Muscle of leg (tissue), 11 donors: Measurements from ENCODE around the gene ANAPC13. TPM values are rescaled to one million over a fixed set of nuclear protein-coding genes. Genes with fewer than 3 reads are reported as not detected.

Experiments used
- DNase-seq: peaks from one replicate; pipeline ENCODE4 v3.0.0; 2013
- H3K27ac ChIP-seq: one replicate; pipeline ENCODE4 v1.5.1; 2013; ENCODE audit warnings: mild to moderate bottlenecking, low read length, control low read depth
- H3K27me3 ChIP-seq: one replicate; pipeline ENCODE4 v1.6.1; 2013; ENCODE audit warnings: low read length; ENCODE audit not compliant: control insufficient read depth, insufficient read depth
- H3K36me3 ChIP-seq: one replicate; pipeline ENCODE4 v1.6.1; 2013; ENCODE audit warnings: low read length; ENCODE audit not compliant: control insufficient read depth, insufficient read depth
- H3K4me1 ChIP-seq: one replicate; pipeline ENCODE4 v1.6.1; 2013; ENCODE audit warnings: low read length; ENCODE audit not compliant: control insufficient read depth, insufficient read depth
- H3K4me3 ChIP-seq: one replicate; pipeline ENCODE4 v1.5.1; 2013; ENCODE audit warnings: low read length, control low read depth
- H3K9me3 ChIP-seq: replicated peaks from 2 replicates; pipeline ENCODE4 v1.6.1; 2013; ENCODE audit warnings: low read depth, low read length; ENCODE audit not compliant: control insufficient read depth
- WGBS: methylation state at CpG from one replicate; pipeline ENCODE4 v1.1.5; 2013; ENCODE audit warnings: missing lambda C conversion rate; ENCODE audit not compliant: insufficient coverage; 5-methylcytosine and 5-hydroxymethylcytosine counted together
- polyA plus RNA-seq, 8 donors: library from polyadenylated mRNA; unstranded; fragments of 120-200 nt; gene quantifications; one replicate each; pipeline versions ENCODE4 v1.2.1 to v1.2.3, GENCODE V29; 2013; ENCODE audit warnings: inconsistent platforms in 1 of 8, low replicate concordance in 1 of 8; ENCODE audit not compliant: insufficient read length in 8 of 8, insufficient read depth in 1 of 8
- total RNA-seq: library from RNA; stranded (reverse); fragments of 120-200 nt; gene quantifications from one replicate; pipeline ENCODE4 v1.2.4, GENCODE V29; 2013

Gene ANAPC13
- total and polyA plus RNA-seq, 9 donors = 58.3 to 91.3 (median 63.2) TPM

- Histone ChIP-seq H3K36me3 (peaks cover 16% of the 10 kb centered on the region), H3K4me1 (peaks cover 9% of the 10 kb centered on the region), H3K27ac (no peak overlapping the region), H3K27me3 (no peaks in the 10 kb centered on the region), H3K4me3 (no peak overlapping the region), H3K9me3 (no peaks in the 10 kb centered on the region)
- 23% methylated on average over 4 of the region's 9 CpGs for WGBS
- peak; percentile 91 for DNase-seq
Observed at GRCh38 chr3:134473868-134474546, 11.8 kb downstream of the ANAPC13 start.

- H3K27me3 ChIP-seq = no peaks in the 10 kb centered on the region
- H3K4me3 ChIP-seq = no peak overlapping the region
- 100% methylated on average over 4 of the region's 6 CpGs for WGBS
- no peak for DNase-seq
- H3K9me3 ChIP-seq = no peaks in the 10 kb centered on the region
- H3K36me3 ChIP-seq = peaks cover 5% of the 10 kb centered on the region
- H3K27ac ChIP-seq = no peak overlapping the region
- H3K4me1 ChIP-seq = peaks cover 9% of the 10 kb centered on the region
Observed at GRCh38 chr3:134472831-134473230, 13.0 kb downstream of the ANAPC13 start.

- H3K27me3 ChIP-seq = no peaks in the 10 kb centered on the region
- peaks cover 4% of the 10 kb centered on the region for H3K36me3 ChIP-seq
- H3K4me1 ChIP-seq = peaks cover 8% of the 10 kb centered on the region
- no peak overlapping the region for H3K4me3 ChIP-seq
- no peaks in the 10 kb centered on the region for H3K9me3 ChIP-seq
- no peak for DNase-seq
- WGBS = 75% methylated on average over 2 of the region's 8 CpGs
- H3K27ac ChIP-seq = no peak overlapping the region
Observed at GRCh38 chr3:134471521-134472193, 14.1 kb downstream of the ANAPC13 start.

GRCh38 chr3:134468519-134468918 lies 17.3 kb downstream of the ANAPC13 start:
- H3K36me3 ChIP-seq = no peaks in the 10 kb centered on the region
- 83% methylated on average over 1 of the region's 4 CpGs for WGBS
- no peaks in the 10 kb centered on the region for H3K27me3 ChIP-seq
- H3K4me1 ChIP-seq = peaks cover 29% of the 10 kb centered on the region
- no peaks in the 10 kb centered on the region for H3K9me3 ChIP-seq
- no peak overlapping the region for H3K4me3 ChIP-seq
- no peak for DNase-seq
- no peak overlapping the region for H3K27ac ChIP-seq

- Histone ChIP-seq H3K4me1 (peaks cover 40% of the 10 kb centered on the region), H3K4me3 (no peak overlapping the region), H3K27ac (peak overlapping the region; percentile 65), H3K36me3 (no peaks in the 10 kb centered on the region), H3K9me3 (no peaks in the 10 kb centered on the region), H3K27me3 (no peaks in the 10 kb centered on the region)
- DNase-seq = peak; percentile 75
- WGBS = no CpG with 5 or more reads among the region's 1 CpG
Observed at GRCh38 chr3:134466331-134466730, 19.5 kb downstream of the ANAPC13 start.

- no peaks in the 10 kb centered on the region for H3K27me3 ChIP-seq
- 17% methylated on average over 8 of the region's 8 CpGs for WGBS
- H3K9me3 ChIP-seq = no peaks in the 10 kb centered on the region
- no peaks in the 10 kb centered on the region for H3K36me3 ChIP-seq
- peak; percentile 96 for DNase-seq
- H3K4me1 ChIP-seq = peaks cover 40% of the 10 kb centered on the region
- no peak overlapping the region for H3K4me3 ChIP-seq
- peak overlapping the region; percentile 89 for H3K27ac ChIP-seq
Observed at GRCh38 chr3:134464689-134465365, 21.0 kb downstream of the ANAPC13 start.

- H3K4me1 ChIP-seq = peaks cover 40% of the 10 kb centered on the region
- H3K4me3 ChIP-seq = no peak overlapping the region
- no peaks in the 10 kb centered on the region for H3K27me3 ChIP-seq
- H3K36me3 ChIP-seq = no peaks in the 10 kb centered on the region
- DNase-seq = peak; percentile 98
- peak overlapping the region; percentile 89 for H3K27ac ChIP-seq
- H3K9me3 ChIP-seq = no peaks in the 10 kb centered on the region
- WGBS = 0% methylated on average over 4 of the region's 13 CpGs
Observed at GRCh38 chr3:134464064-134464688, 21.6 kb downstream of the ANAPC13 start.

GRCh38 chr3:134463676-134464063 lies 22.1 kb downstream of the ANAPC13 start:
- 23% methylated on average over 3 of the region's 4 CpGs for WGBS
- no peaks in the 10 kb centered on the region for H3K27me3 ChIP-seq
- no peak overlapping the region for H3K4me3 ChIP-seq
- no peaks in the 10 kb centered on the region for H3K9me3 ChIP-seq
- no peak for DNase-seq
- peaks cover 40% of the 10 kb centered on the region for H3K4me1 ChIP-seq
- H3K36me3 ChIP-seq = no peaks in the 10 kb centered on the region
- H3K27ac ChIP-seq = peak overlapping the region; percentile 89

- Histone ChIP-seq H3K27ac (peak overlapping the region; percentile 89), H3K4me3 (no peak overlapping the region), H3K4me1 (peaks cover 40% of the 10 kb centered on the region), H3K36me3 (no peaks in the 10 kb centered on the region), H3K9me3 (no peaks in the 10 kb centered on the region), H3K27me3 (no peaks in the 10 kb centered on the region)
- DNase-seq = peak; percentile 83
- WGBS = 8% methylated on average over 3 of the region's 5 CpGs
Observed at GRCh38 chr3:134462331-134462941, 23.3 kb downstream of the ANAPC13 start.
